Bronchial epithelial cell (primary cell): Measurements from ENCODE around the gene GAS5. TPM values are rescaled to one million over a fixed set of nuclear protein-coding genes. Genes with fewer than 3 reads are reported as not detected.
"Not testable (repeated sequence)": the region's sequence is repeated elsewhere in the genome, so short reads cannot be mapped to it uniquely, and the experiment has no call there.

ENCODE experiments used
- DNase-seq: peaks from one replicate; pipeline ENCODE4 v3.0.0-alpha.2; 2010; ENCODE audit warnings: low read depth
- FAIRE-seq: peaks from 2 replicates; lab custom pipeline; 2011; peaks lifted over from hg19 to GRCh38; lab: Jason Lieb, UNC
- H3K27me3 ChIP-seq: 2 replicates; pipeline ENCODE4 v1.5.1; 2011; ENCODE audit warnings: low read length; ENCODE audit not compliant: control insufficient read depth, insufficient read depth
- H3K36me3 ChIP-seq: 2 replicates; pipeline ENCODE4 v1.5.1; 2011; ENCODE audit warnings: low read length; ENCODE audit not compliant: control insufficient read depth, insufficient read depth
- H3K4me3 ChIP-seq: 2 replicates; pipeline ENCODE4 v1.5.1; 2011; ENCODE audit warnings: mild to moderate bottlenecking, low read depth, low read length, control low read depth
- total RNA-seq: library from RNA; depleted of rRNA; stranded (reverse); fragments of >200 nt; gene quantifications from 2 replicates; pipeline ENCODE4 v1.2.1, GENCODE V29; 2014
- TF ChIP-seq, protein P1 (sequence below): IDR thresholded peaks from 2 replicates; pipeline ENCODE4 v1.5.1; 2011; ENCODE audit warnings: mild to moderate bottlenecking, moderate library complexity, low read length, control low read depth, inconsistent platforms; ENCODE audit not compliant: insufficient read depth, severe bottlenecking

GAS5 gene
- total RNA-seq, 1 donor from 2014 or later = 2,584 TPM

DNA sequence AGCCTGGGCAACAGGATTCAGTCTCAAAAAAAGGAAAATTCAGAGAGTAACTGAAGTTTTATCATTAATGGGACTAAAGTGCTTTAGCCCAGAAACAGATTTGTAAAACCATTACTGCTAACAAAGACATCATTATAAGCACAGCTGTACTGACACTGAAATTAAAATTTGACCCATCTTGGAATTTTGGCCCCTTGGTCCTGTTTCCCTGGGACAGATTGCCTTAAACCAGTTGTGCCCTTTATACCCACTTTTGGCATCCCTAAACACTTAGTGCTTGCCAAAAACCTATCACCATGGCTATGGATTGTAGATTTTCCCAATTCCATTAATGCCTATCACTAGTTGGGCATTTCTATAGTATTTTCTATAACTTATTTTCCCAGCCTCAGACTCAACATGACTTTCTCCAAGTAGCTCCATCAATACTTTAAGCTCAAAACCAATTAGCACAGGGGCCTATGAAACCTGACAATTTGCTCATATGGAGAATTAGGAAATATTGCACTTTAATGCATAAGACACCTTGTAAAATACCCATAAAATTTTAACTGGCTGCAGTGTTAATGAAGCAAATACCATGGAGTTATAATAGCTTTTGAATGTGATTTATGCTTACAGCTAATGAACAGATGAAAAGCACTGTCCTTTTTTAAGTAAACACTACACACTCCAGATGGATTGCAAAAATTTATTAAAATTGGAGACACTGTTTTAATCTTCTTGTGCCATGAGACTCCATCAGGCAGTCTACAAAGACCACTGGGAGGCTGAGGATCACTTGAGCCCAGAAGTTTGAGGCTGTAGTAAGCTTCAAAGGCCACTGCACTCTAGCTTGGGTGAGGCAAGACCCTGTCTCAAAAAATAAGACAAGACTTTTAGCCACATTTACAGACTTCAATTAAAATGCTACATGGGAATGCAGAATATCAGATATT, 4.3 kb downstream of the GAS5 start:
- no peak for FAIRE-seq
- Histone ChIP-seq H3K27me3 (no peaks in the 10 kb centered on the region), H3K36me3 (peaks cover 16% of the 10 kb centered on the region), H3K4me3 (no peak overlapping the region)
- DNase-seq = no peak
- TF ChIP-seq, protein P1, sequence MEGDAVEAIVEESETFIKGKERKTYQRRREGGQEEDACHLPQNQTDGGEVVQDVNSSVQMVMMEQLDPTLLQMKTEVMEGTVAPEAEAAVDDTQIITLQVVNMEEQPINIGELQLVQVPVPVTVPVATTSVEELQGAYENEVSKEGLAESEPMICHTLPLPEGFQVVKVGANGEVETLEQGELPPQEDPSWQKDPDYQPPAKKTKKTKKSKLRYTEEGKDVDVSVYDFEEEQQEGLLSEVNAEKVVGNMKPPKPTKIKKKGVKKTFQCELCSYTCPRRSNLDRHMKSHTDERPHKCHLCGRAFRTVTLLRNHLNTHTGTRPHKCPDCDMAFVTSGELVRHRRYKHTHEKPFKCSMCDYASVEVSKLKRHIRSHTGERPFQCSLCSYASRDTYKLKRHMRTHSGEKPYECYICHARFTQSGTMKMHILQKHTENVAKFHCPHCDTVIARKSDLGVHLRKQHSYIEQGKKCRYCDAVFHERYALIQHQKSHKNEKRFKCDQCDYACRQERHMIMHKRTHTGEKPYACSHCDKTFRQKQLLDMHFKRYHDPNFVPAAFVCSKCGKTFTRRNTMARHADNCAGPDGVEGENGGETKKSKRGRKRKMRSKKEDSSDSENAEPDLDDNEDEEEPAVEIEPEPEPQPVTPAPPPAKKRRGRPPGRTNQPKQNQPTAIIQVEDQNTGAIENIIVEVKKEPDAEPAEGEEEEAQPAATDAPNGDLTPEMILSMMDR = no peak

DNA sequence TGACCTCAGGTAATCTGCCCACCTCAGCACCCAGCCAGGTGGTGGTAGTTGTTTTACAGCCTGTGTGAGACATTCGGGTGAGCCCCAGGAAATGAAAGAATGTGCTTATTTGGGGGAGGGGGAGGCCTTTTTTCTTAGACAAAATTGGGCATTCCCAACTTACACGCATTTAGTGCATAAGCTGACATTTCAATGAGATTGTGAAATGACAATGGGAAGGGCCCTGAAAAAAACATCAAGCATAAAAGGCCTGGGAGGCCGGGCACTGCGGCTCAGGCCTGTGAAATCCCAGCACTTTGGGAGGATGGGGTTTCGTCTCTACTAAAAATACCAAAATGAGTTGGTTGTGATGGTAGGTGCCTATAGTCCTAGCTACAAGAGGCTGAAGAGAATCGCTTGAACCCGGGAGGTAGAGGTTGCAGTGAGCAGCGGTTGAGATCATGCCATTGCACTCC, 5.0 kb downstream of the GAS5 start:
- Histone ChIP-seq H3K36me3 (peaks cover 16% of the 10 kb centered on the region), H3K27me3 (no peaks in the 10 kb centered on the region), H3K4me3 (no peak overlapping the region)
- FAIRE-seq = no peak
- TF ChIP-seq, protein P1 = no peak
- no peak for DNase-seq

DNA sequence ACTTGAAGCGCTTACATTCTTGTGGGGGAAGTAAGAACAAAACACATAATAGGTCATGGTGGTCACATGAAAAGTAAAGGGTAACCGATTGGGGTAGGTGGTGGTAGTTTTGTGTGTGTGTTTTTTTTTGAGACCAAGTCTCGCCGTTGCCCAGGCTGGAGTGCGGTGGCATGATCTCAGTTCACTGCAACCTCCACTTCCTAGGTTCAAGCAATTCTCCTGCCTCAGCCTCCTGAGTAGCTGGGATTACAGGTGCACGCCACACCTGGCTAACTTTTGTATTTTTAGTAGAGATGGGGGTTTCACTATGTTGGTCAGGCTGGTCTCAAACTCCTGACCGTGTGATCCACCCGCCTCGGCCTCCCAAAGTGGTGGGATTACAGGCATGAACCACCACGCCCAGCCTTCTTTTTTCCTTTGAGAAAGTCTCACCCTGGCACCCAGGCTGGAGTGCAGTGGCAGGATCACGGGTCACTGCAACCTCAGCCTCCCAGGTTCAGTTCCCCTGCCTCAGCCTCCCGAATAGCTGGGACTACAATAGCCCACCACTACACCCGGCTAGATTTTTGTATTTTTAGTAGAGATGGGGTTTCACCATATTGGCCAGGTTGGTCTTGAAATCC, 5.5 kb downstream of the GAS5 start:
- H3K4me3 ChIP-seq, FAIRE-seq: not testable (repeated sequence)
- peaks cover 14% of the 10 kb centered on the region for H3K36me3 ChIP-seq

DNA sequence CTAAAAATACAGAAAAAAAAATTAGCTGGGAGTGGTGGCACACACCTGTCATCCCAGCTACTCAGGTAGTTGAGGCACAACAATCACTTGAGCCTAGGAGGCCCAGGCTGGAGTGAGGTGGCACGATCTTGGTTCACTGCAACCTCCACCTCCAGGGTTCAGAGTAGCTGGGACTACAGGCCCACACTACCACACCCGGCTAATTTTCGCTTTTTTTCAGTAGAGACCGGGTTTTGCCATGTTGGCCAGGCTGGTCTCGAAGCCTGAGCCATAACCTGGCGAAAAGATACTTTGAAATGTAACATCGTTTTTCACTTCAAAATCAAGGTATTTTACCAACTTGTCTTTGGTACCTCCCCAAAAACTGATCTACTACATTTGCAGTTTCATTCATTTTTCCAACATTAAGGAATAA, 6.1 kb downstream of the GAS5 start:
- no peak for FAIRE-seq
- no peak overlapping the region for H3K4me3 ChIP-seq
- H3K36me3 ChIP-seq = peaks cover 14% of the 10 kb centered on the region
- TF ChIP-seq, protein P1 = no peak
- H3K27me3 ChIP-seq = no peaks in the 10 kb centered on the region
- no peak for DNase-seq

More for the DNA sequence above, 5.5 kb downstream of the GAS5 start:
- DNase-seq, H3K27me3 ChIP-seq: not testable (repeated sequence)

DNA sequence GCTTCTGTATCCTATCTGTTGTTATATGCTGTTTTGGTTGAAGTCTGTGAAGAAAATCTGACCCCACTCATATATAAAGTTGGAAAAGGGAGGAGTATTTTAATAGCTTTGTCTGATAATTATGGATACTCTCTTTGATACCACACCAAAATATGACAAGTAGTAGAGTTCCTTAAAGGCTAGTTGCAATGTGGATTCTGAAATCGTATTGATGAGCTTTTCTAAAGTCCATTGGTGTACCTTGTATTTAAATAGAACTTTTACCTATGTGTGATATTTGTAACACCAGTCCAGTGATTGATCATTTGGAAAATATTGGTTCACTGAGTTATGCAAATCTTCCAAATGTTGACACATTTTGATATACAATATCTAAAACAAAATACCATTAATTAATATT, 7.7 kb downstream of the GAS5 start:
- no peaks in the 10 kb centered on the region for H3K27me3 ChIP-seq
- H3K36me3 ChIP-seq = peaks cover 9% of the 10 kb centered on the region
- TF ChIP-seq, protein P1 = no peak
- DNase-seq (no peak), FAIRE-seq (no peak)
- no peak overlapping the region for H3K4me3 ChIP-seq

DNA sequence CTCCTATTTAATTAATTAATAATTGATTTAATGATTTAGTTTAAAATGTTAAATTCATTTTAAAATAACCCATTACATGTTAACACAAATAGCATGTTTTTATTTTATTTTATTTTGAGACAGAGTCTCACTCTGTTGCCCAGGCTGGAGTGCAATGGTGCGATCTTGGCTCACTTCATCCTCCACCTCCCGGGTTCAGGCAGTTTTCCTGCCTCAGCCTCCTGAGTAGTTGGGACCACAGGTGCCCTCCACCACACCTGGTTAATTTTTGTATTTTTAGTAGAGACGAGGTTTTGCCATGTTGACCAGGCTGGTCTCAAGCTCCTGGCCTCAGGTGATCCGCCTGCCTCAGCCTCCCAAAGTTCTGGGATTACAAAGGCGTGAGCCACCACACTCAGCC, 8.2 kb downstream of the GAS5 start:
- DNase-seq, H3K4me3 ChIP-seq, H3K27me3 ChIP-seq, FAIRE-seq, H3K36me3 ChIP-seq: not testable (repeated sequence)
